Endothelial cell of umbilical vein (primary cell): ENCODE results near the gene BCAS4.

Source experiments
- CTCF ChIP-seq, 2 donors: IDR thresholded peaks; 1 replicate in 1 of 2; 2 replicates in 1 of 2; pipeline ENCODE4 v1.5.1; 2011; ENCODE audit warnings: low read length in 2 of 2, mild to moderate bottlenecking in 2 of 2, moderate library complexity in 2 of 2, control low read depth in 1 of 2, inconsistent platforms in 1 of 2, low read depth in 1 of 2; ENCODE audit not compliant: insufficient read depth in 1 of 2; ENCODE audit errors: extremely low read depth in 1 of 2
- EZH2 ChIP-seq: IDR thresholded peaks from 2 replicates; pipeline ENCODE4 v1.6.1; 2012; ENCODE audit warnings: borderline replicate concordance, low read depth, mild to moderate bottlenecking, moderate library complexity, low read length, inconsistent platforms; ENCODE audit not compliant: severe bottlenecking
- MYC ChIP-seq: IDR thresholded peaks from one replicate; pipeline ENCODE4 v1.6.1; 2011; ENCODE audit warnings: mild to moderate bottlenecking, low read depth, low read length
- POLR2A ChIP-seq: IDR thresholded peaks from 2 replicates; pipeline ENCODE4 v1.6.1; 2012; ENCODE audit warnings: low read depth, mild to moderate bottlenecking, control low read depth, low read length

- TF ChIP-seq EZH2 (no peak), MYC (no peak), POLR2A (no peak), CTCF (IDR thresholded peaks at IDR 0.05; ENCODE audit: extremely low read depth in 1 of 2, insufficient read depth in 1 of 2, low read depth in 1 of 2, low read length in 2 of 2) (no peak)
These were observed 55.9 kb downstream of the BCAS4 start for GRCh38 chr20:50850721-50851286.
